Esophagus muscularis mucosa (tissue), 4 donors: ENCODE results near the gene HCAR3. TPM values are rescaled to one million over a fixed set of nuclear protein-coding genes. Genes with fewer than 3 reads are reported as not detected.

Experiments used
- DNase-seq: peaks from one replicate; pipeline ENCODE4 v3.0.0-alpha.2; 2017; ENCODE audit errors: extremely low spot score
- H3K27ac ChIP-seq, 4 donors: fragments of 200-600 bp; sonication (generic); replicated peaks in 1 of 4; 1 replicate in 3 of 4; 2 replicates in 1 of 4; pipeline ENCODE4 v1.5.1; 2016 to 2019; ENCODE audit warnings: mild to moderate bottlenecking in 1 of 4
- H3K27me3 ChIP-seq, 4 donors: fragments of 200-600 bp; sonication (generic); one replicate each; pipeline versions ENCODE4 v1.5.1 to v1.6.0; 2016 to 2019
- H3K36me3 ChIP-seq, 4 donors: fragments of 200-600 bp; sonication (generic); one replicate each; pipeline ENCODE4 v1.5.1; 2016 to 2019
- H3K4me1 ChIP-seq, 4 donors: fragments of 200-600 bp; sonication (generic); one replicate each; pipeline ENCODE4 v1.5.1; 2016 to 2019
- H3K4me3 ChIP-seq, 4 donors: fragments of 200-600 bp; sonication (generic); 1 replicate in 2 of 4; 2 replicates in 2 of 4; pipeline ENCODE4 v1.5.1; 2016 to 2019; ENCODE audit warnings: mild to moderate bottlenecking in 4 of 4, moderate library complexity in 1 of 4
- H3K9me3 ChIP-seq, 4 donors: fragments of 200-600 bp; sonication (generic); 1 replicate in 3 of 4; 2 replicates in 1 of 4; pipeline ENCODE4 v1.5.1; 2016 to 2019
- EP300 ChIP-seq: sonication (generic); formaldehyde crosslinking; IDR thresholded peaks from one replicate; pipeline ENCODE4 v1.6.1; 2017; ENCODE audit warnings: antibody characterized with exemption
- POLR2A ChIP-seq: fragments of 450-650 bp; IDR thresholded peaks from one replicate; pipeline ENCODE4 v1.6.1; 2017; ENCODE audit warnings: antibody characterized with exemption, moderate library complexity, mild to moderate bottlenecking, low read depth
- POLR2AphosphoS5 ChIP-seq, 2 donors: sonication (generic); formaldehyde crosslinking; IDR thresholded peaks; one replicate each; pipeline ENCODE4 v1.6.1; 2017; ENCODE audit warnings: antibody characterized with exemption in 2 of 2
- WGBS: methylation state at CpG from one replicate; pipeline ENCODE4 v1.1.5; 2018; 5-methylcytosine and 5-hydroxymethylcytosine counted together
- intact Hi-C: fragments of 100-400 bp; cut with DNase I; formaldehyde crosslinking; loops from one replicate; pipeline ENCODE4 v1.15.1; 2023
- total RNA-seq, 4 donors: library from RNA; depleted of rRNA; stranded (reverse); fragments of >200 nt; gene quantifications; one replicate each; pipeline versions ENCODE4 v1.1.0 to v1.2.1, GENCODE V29; 2016
- TF ChIP-seq, protein P1 (sequence below), 3 experiments: fragments of 200-600 bp in 2 of 3; fragments of 450-650 bp in 1 of 3; sonication (generic) in 2 of 3; IDR thresholded peaks; one replicate each; pipeline ENCODE4 v1.5.1; 2017 to 2019; ENCODE audit warnings: antibody characterized with exemption in 3 of 3, mild to moderate bottlenecking in 2 of 3, moderate library complexity in 1 of 3

Gene HCAR3
- total RNA-seq, 4 donors from 2014 or later: 0.50 TPM; not detected in 3

- Histone ChIP-seq H3K4me3 (no peak overlapping the region), H3K36me3 (no peaks in the 10 kb centered on the region), H3K27ac (no peak overlapping the region), H3K4me1 (no peaks in the 10 kb centered on the region), H3K9me3 (no peaks in the 10 kb centered on the region), H3K27me3 (no peaks in the 10 kb centered on the region)
- intact Hi-C loops: no loop called here
- no peak for DNase-seq
- TF ChIP-seq, protein P1, sequence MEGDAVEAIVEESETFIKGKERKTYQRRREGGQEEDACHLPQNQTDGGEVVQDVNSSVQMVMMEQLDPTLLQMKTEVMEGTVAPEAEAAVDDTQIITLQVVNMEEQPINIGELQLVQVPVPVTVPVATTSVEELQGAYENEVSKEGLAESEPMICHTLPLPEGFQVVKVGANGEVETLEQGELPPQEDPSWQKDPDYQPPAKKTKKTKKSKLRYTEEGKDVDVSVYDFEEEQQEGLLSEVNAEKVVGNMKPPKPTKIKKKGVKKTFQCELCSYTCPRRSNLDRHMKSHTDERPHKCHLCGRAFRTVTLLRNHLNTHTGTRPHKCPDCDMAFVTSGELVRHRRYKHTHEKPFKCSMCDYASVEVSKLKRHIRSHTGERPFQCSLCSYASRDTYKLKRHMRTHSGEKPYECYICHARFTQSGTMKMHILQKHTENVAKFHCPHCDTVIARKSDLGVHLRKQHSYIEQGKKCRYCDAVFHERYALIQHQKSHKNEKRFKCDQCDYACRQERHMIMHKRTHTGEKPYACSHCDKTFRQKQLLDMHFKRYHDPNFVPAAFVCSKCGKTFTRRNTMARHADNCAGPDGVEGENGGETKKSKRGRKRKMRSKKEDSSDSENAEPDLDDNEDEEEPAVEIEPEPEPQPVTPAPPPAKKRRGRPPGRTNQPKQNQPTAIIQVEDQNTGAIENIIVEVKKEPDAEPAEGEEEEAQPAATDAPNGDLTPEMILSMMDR (IDR thresholded peaks at IDR 0.05): no peak
- TF ChIP-seq POLR2A (no peak), POLR2AphosphoS5 (IDR thresholded peaks at IDR 0.05) (no peak), EP300 (no peak)
- 71% methylated on average over 3 of the region's 3 CpGs for WGBS
Observed at GRCh38 chr12:122691566-122691965, 25.0 kb downstream of the HCAR3 start.

- Histone ChIP-seq H3K27me3 (no peaks in the 10 kb centered on the region), H3K9me3 (no peaks in the 10 kb centered on the region), H3K4me3 (no peak overlapping the region), H3K27ac (no peak overlapping the region), H3K4me1 (no peaks in the 10 kb centered on the region), H3K36me3 (no peaks in the 10 kb centered on the region)
- intact Hi-C loops: no loop called here
- DNase-seq: no peak
- no peak for TF ChIP-seq POLR2AphosphoS5 (IDR thresholded peaks at IDR 0.05)
- TF ChIP-seq EP300: no peak
- TF ChIP-seq, protein P1 (IDR thresholded peaks at IDR 0.05): no peak
- no peak for TF ChIP-seq POLR2A
- 98% methylated on average over 3 of the region's 3 CpGs for WGBS
Observed at GRCh38 chr12:122688291-122688690, 28.3 kb downstream of the HCAR3 start.

GRCh38 chr12:122687086-122687485 lies 29.5 kb downstream of the HCAR3 start:
- 56% methylated on average over 5 of the region's 5 CpGs for WGBS
- Histone ChIP-seq H3K4me1 (no peaks in the 10 kb centered on the region), H3K4me3 (no peak overlapping the region), H3K27me3 (no peaks in the 10 kb centered on the region), H3K27ac (no peak overlapping the region), H3K9me3 (no peaks in the 10 kb centered on the region), H3K36me3 (no peaks in the 10 kb centered on the region)
- intact Hi-C loops: no loop called here
- TF ChIP-seq, protein P1 (IDR thresholded peaks at IDR 0.05): no peak
- TF ChIP-seq EP300 (no peak), POLR2AphosphoS5 (IDR thresholded peaks at IDR 0.05) (no peak), POLR2A (no peak)
- DNase-seq: no peak

- no peak overlapping the region for H3K4me3 ChIP-seq
- 69% methylated on average over 2 of the region's 3 CpGs for WGBS
- H3K9me3 ChIP-seq: no peaks in the 10 kb centered on the region
- H3K36me3 ChIP-seq: no peaks in the 10 kb centered on the region
- no peaks in the 10 kb centered on the region for H3K4me1 ChIP-seq
- H3K27ac ChIP-seq: no peak overlapping the region
- no peak for DNase-seq
- TF ChIP-seq POLR2AphosphoS5 (IDR thresholded peaks at IDR 0.05): no peak
- TF ChIP-seq, protein P1 (IDR thresholded peaks at IDR 0.05): no peak
- no peak for TF ChIP-seq POLR2A
- TF ChIP-seq EP300: no peak
- no peaks in the 10 kb centered on the region for H3K27me3 ChIP-seq
- intact Hi-C loops: no loop called here
Observed at GRCh38 chr12:122686538-122686937, 30.1 kb downstream of the HCAR3 start.

- no peaks in the 10 kb centered on the region for H3K27me3 ChIP-seq
- no peak overlapping the region for H3K27ac ChIP-seq
- H3K4me3 ChIP-seq: no peak overlapping the region
- WGBS: 57% methylated on average over 5 of the region's 5 CpGs
- H3K4me1 ChIP-seq: no peaks in the 10 kb centered on the region
- no peak for DNase-seq
- no peaks in the 10 kb centered on the region for H3K9me3 ChIP-seq
- intact Hi-C loops: no loop called here
- H3K36me3 ChIP-seq: no peaks in the 10 kb centered on the region
- TF ChIP-seq, protein P1 (IDR thresholded peaks at IDR 0.05): no peak
- TF ChIP-seq POLR2A (no peak), EP300 (no peak), POLR2AphosphoS5 (IDR thresholded peaks at IDR 0.05) (no peak)
Observed at GRCh38 chr12:122684297-122684813, 32.3 kb downstream of the HCAR3 start.
